ENCODE data around the gene DPEP1. TPM values are rescaled to one million over a fixed set of nuclear protein-coding genes. Genes with fewer than 3 reads are reported as not detected.

Gene DPEP1
- total RNA-seq, 2 experiments from 2014 or later, result not detected

GRCh38 chr16:89572485-89573205 is 40.8 kb upstream of the DPEP1 start:
- Mint-ChIP-seq H3K9me3 (no peaks in the 10 kb centered on the region), H3K36me3 (ENCODE audit: low read depth) (no peaks in the 10 kb centered on the region), H3K27ac (no peak overlapping the region), H3K27me3 (ENCODE audit: low read depth) (peaks cover 11% of the 10 kb centered on the region), H3K4me1 (ENCODE audit: low read depth) (peaks cover 14% of the 10 kb centered on the region), H3K4me3 (no peak overlapping the region)
- CTCF ChIA-PET, result interaction anchor here (1.3 kb wide), 1 partner anchor 68 kb away, joined by 5 read pairs; no protein-coding TSS in a partner anchor
- intact Hi-C loops (cut with micrococcal nuclease), result no loop called here
- no peak for DNase-seq

- no peaks in the 10 kb centered on the region for H3K36me3 Mint-ChIP-seq (ENCODE audit: low read depth)
These were observed 39.4 kb upstream of the DPEP1 start for GRCh38 chr16:89573826-89574680.

GRCh38 chr16:89574681-89575246 is 38.7 kb upstream of the DPEP1 start:
- Mint-ChIP-seq H3K27me3 (ENCODE audit: low read depth) (peaks cover 11% of the 10 kb centered on the region), H3K36me3 (ENCODE audit: low read depth) (no peaks in the 10 kb centered on the region), H3K4me3 (peak overlapping the region; percentile 51), H3K27ac (no peak overlapping the region), H3K4me1 (ENCODE audit: low read depth) (peaks cover 14% of the 10 kb centered on the region), H3K9me3 (no peaks in the 10 kb centered on the region)
- peak; percentile 75 for DNase-seq
- CTCF ChIA-PET, result interaction anchor here (0.8 to 1.4 kb wide), 4 partner anchors 68 to 111 kb away, joined by 3 to 4 read pairs (median 4); partner anchors contain the start of gene CDK10
- intact Hi-C loops (cut with micrococcal nuclease), result loop anchor here (1.0 to 5.0 kb wide), 3 partner anchors 67 to 288 kb away; no protein-coding TSS in a partner anchor

More at GRCh38 chr16:89573826-89574680, 39.4 kb upstream of the DPEP1 start:
- intact Hi-C loops (cut with micrococcal nuclease), result loop anchor here (1.0 kb wide), 2 partner anchors 67 to 93 kb away; no protein-coding TSS in a partner anchor
- Mint-ChIP-seq H3K27ac (no peak overlapping the region), H3K9me3 (no peaks in the 10 kb centered on the region), H3K4me3 (peak overlapping the region; percentile 38), H3K27me3 (ENCODE audit: low read depth) (peaks cover 11% of the 10 kb centered on the region), H3K4me1 (ENCODE audit: low read depth) (peaks cover 14% of the 10 kb centered on the region)
- CTCF ChIA-PET, result interaction anchor here (0.9 kb wide), 1 partner anchor 94 kb away, joined by 3 read pairs; no protein-coding TSS in a partner anchor
- no peak for DNase-seq

- intact Hi-C loops (cut with micrococcal nuclease), result loop anchor here (5.0 kb wide), 1 partner anchor 287 kb away; no protein-coding TSS in a partner anchor
- no peak within 1 kb of the TSS for H3K27ac Mint-ChIP-seq
- CTCF ChIA-PET, result interaction anchor here (0.6 to 1.4 kb wide), 6 partner anchors 18 to 123 kb away, joined by 3 to 4 read pairs (median 4); partner anchors contain the start of gene CDK10
- no peaks in the 10 kb centered on the region for H3K9me3 Mint-ChIP-seq
- H3K4me3 Mint-ChIP-seq, result peak within 1 kb of the TSS; percentile 51
- no peaks in the 10 kb centered on the region for H3K36me3 Mint-ChIP-seq (ENCODE audit: low read depth)
- DNase-seq, result no peak
- peaks cover 11% of the 10 kb centered on the region for H3K27me3 Mint-ChIP-seq (ENCODE audit: low read depth)
- peaks cover 14% of the 10 kb centered on the region for H3K4me1 Mint-ChIP-seq (ENCODE audit: low read depth)
These were observed 37.9 kb upstream of the DPEP1 start, which contains the start of gene CPNE7 for GRCh38 chr16:89575247-89576152. CPNE7 (plus strand) TSS chr16:89575758; CDS start chr16:89575898, 140 bp downstream.

GRCh38 chr16:89576153-89577054 is 37.0 kb upstream of the DPEP1 start:
- CTCF ChIA-PET, result interaction anchor here (1.4 kb wide), 1 partner anchor 110 kb away, joined by 4 read pairs; the partner anchor contains the start of gene CDK10
- H3K4me3 Mint-ChIP-seq, result no peak overlapping the region

GRCh38 chr16:89577055-89577759 is 36.2 kb upstream of the DPEP1 start:
- CTCF ChIA-PET, result no interaction called here
- H3K9me3 Mint-ChIP-seq, result no peaks in the 10 kb centered on the region
- peaks cover 9% of the 10 kb centered on the region for H3K4me1 Mint-ChIP-seq (ENCODE audit: low read depth)
- H3K4me3 Mint-ChIP-seq, result no peak overlapping the region
- peaks cover 10% of the 10 kb centered on the region for H3K27me3 Mint-ChIP-seq (ENCODE audit: low read depth)
- H3K36me3 Mint-ChIP-seq (ENCODE audit: low read depth), result no peaks in the 10 kb centered on the region
- intact Hi-C loops (cut with micrococcal nuclease), result loop anchor here (5.0 kb wide), 1 partner anchor 285 kb away; no protein-coding TSS in a partner anchor
- no peak overlapping the region for H3K27ac Mint-ChIP-seq
- no peak for DNase-seq

More at GRCh38 chr16:89576153-89577054, 37.0 kb upstream of the DPEP1 start:
- Mint-ChIP-seq H3K4me1 (ENCODE audit: low read depth) (peaks cover 14% of the 10 kb centered on the region), H3K36me3 (ENCODE audit: low read depth) (no peaks in the 10 kb centered on the region), H3K9me3 (no peaks in the 10 kb centered on the region), H3K27ac (no peak overlapping the region), H3K27me3 (ENCODE audit: low read depth) (peaks cover 11% of the 10 kb centered on the region)
- no peak for DNase-seq
- intact Hi-C loops (cut with micrococcal nuclease), result loop anchor here (5.0 kb wide), 1 partner anchor 286 kb away; no protein-coding TSS in a partner anchor

GRCh38 chr16:89579351-89579750 is 34.1 kb upstream of the DPEP1 start:
- intact Hi-C loops (cut with micrococcal nuclease), result loop anchor here (5.0 kb wide), 1 partner anchor 283 kb away; no protein-coding TSS in a partner anchor
- H3K4me3 Mint-ChIP-seq, result no peak overlapping the region
- CTCF ChIA-PET, result no interaction called here
- no peak overlapping the region for H3K27ac Mint-ChIP-seq
- no peaks in the 10 kb centered on the region for H3K9me3 Mint-ChIP-seq
- DNase-seq, result no peak
- H3K27me3 Mint-ChIP-seq (ENCODE audit: low read depth), result no peaks in the 10 kb centered on the region
- H3K4me1 Mint-ChIP-seq (ENCODE audit: low read depth), result no peaks in the 10 kb centered on the region
- no peaks in the 10 kb centered on the region for H3K36me3 Mint-ChIP-seq (ENCODE audit: low read depth)

- H3K36me3 Mint-ChIP-seq (ENCODE audit: low read depth), result no peaks in the 10 kb centered on the region
- intact Hi-C loops (cut with micrococcal nuclease), result no loop called here
- no peaks in the 10 kb centered on the region for H3K27me3 Mint-ChIP-seq (ENCODE audit: low read depth)
- no peak overlapping the region for H3K27ac Mint-ChIP-seq
- CTCF ChIA-PET, result interaction anchor here (0.6 kb wide), 1 partner anchor 187 kb away, joined by 3 read pairs; no protein-coding TSS in a partner anchor
- DNase-seq, result no peak
- H3K4me3 Mint-ChIP-seq, result no peak overlapping the region
- no peaks in the 10 kb centered on the region for H3K9me3 Mint-ChIP-seq
- no peaks in the 10 kb centered on the region for H3K4me1 Mint-ChIP-seq (ENCODE audit: low read depth)
These were observed 32.3 kb upstream of the DPEP1 start for GRCh38 chr16:89581045-89581695.

GRCh38 chr16:89581861-89582563 is 31.4 kb upstream of the DPEP1 start:
- Mint-ChIP-seq H3K4me3 (no peak overlapping the region), H3K27ac (no peak overlapping the region), H3K4me1 (ENCODE audit: low read depth) (no peaks in the 10 kb centered on the region), H3K36me3 (ENCODE audit: low read depth) (no peaks in the 10 kb centered on the region), H3K27me3 (ENCODE audit: low read depth) (no peaks in the 10 kb centered on the region), H3K9me3 (no peaks in the 10 kb centered on the region)
- DNase-seq, result no peak
- CTCF ChIA-PET, result no interaction called here
- intact Hi-C loops (cut with micrococcal nuclease), result no loop called here
